IMR-90 (cell line): ENCODE measurements around the gene NHLRC2. TPM values are rescaled to one million over a fixed set of nuclear protein-coding genes. Genes with fewer than 3 reads are reported as not detected.

Experiments
- ATAC-seq: fragments of 200-7000 bp; cut with Tn5 transposase; 2 replicates; pipeline ENCODE4 v1.9.1; 2020; ENCODE audit warnings: low read depth, mild to moderate bottlenecking, moderate library complexity
- BruUV-seq: library from RNA; stranded (reverse); fragments of 400-500 nt; replicated peaks from 2 replicates; lab custom pipeline; 2021; lab: Mats Ljungman, UMichigan
- CTCF ChIA-PET: fragments of 300-600 bp; formaldehyde crosslinking; extraction: SDS; loops from one replicate; lab custom pipeline; 2021; ENCODE audit warnings: antibody characterized with exemption; lab: Yijun Ruan, JAX
- POLR2A ChIA-PET: fragments of 300-600 bp; sonication (Branson Sonifier 250); formaldehyde crosslinking; loops from one replicate; lab custom pipeline; 2022; ENCODE audit warnings: antibody characterized with exemption; ENCODE audit not compliant: unreplicated experiment; lab: Charles Lee
- DNase-seq: peaks from one replicate; pipeline ENCODE4 v3.0.0; 2013
- H2AFZ ChIP-seq: replicated peaks from 2 replicates; pipeline ENCODE3; 2013; ENCODE audit warnings: low read length, mild to moderate bottlenecking; ENCODE audit not compliant: poor library complexity
- H2AK5ac ChIP-seq: 2 replicates; pipeline ENCODE4 v1.6.1; 2013; ENCODE audit warnings: low read depth, low read length, inconsistent platforms
- H2AK9ac ChIP-seq: replicated peaks from 2 replicates; pipeline ENCODE3; 2013; ENCODE audit warnings: mild to moderate bottlenecking, low read depth, low read length, moderate library complexity; ENCODE audit not compliant: poor library complexity
- H2BK120ac ChIP-seq: 2 replicates; pipeline ENCODE4 v1.6.1; 2013; ENCODE audit warnings: low read depth, low read length, inconsistent platforms
- H2BK15ac ChIP-seq: 3 replicates; pipeline ENCODE4 v1.6.1; 2013; ENCODE audit warnings: low read depth, low read length, inconsistent platforms
- H2BK20ac ChIP-seq: 2 replicates; pipeline ENCODE4 v1.6.1; 2013; ENCODE audit warnings: low read depth, mild to moderate bottlenecking, inconsistent platforms, low read length, moderate library complexity
- H2BK5ac ChIP-seq: 2 replicates; pipeline ENCODE4 v1.6.1; 2013; ENCODE audit warnings: mild to moderate bottlenecking, low read depth, low read length, inconsistent platforms; ENCODE audit not compliant: poor library complexity, severe bottlenecking
- H3K14ac ChIP-seq: replicated peaks from 2 replicates; pipeline ENCODE4 v1.6.1; 2013; ENCODE audit warnings: low read depth, low read length, inconsistent platforms
- H3K18ac ChIP-seq: 2 replicates; pipeline ENCODE4 v1.6.1; 2013; ENCODE audit warnings: low read depth, low read length, control low read depth
- H3K23ac ChIP-seq: 2 replicates; pipeline ENCODE4 v1.6.1; 2013; ENCODE audit warnings: low read depth, low read length, inconsistent platforms
- H3K27ac ChIP-seq: 2 replicates; pipeline ENCODE4 v1.5.1; 2013; ENCODE audit warnings: mild to moderate bottlenecking, control low read depth, low read length; ENCODE audit not compliant: insufficient read depth
- H3K27me3 ChIP-seq: 2 replicates; pipeline ENCODE4 v1.6.1; 2013; ENCODE audit warnings: low read length; ENCODE audit not compliant: control insufficient read depth, insufficient read depth
- H3K36me3 ChIP-seq: 2 replicates; pipeline ENCODE4 v1.6.1; 2013; ENCODE audit warnings: low read length, mixed read lengths; ENCODE audit not compliant: control insufficient read depth, insufficient read depth
- H3K4ac ChIP-seq: 2 replicates; pipeline ENCODE4 v1.6.1; 2013; ENCODE audit warnings: low read depth, low read length, inconsistent platforms
- H3K4me1 ChIP-seq: 2 replicates; pipeline ENCODE4 v1.6.1; 2013; ENCODE audit warnings: low read length, mixed read lengths; ENCODE audit not compliant: control insufficient read depth, insufficient read depth
- H3K4me2 ChIP-seq: 2 replicates; pipeline ENCODE4 v1.6.1; 2013; ENCODE audit warnings: low read depth, mild to moderate bottlenecking, control low read depth, low read length, moderate library complexity
- H3K4me3 ChIP-seq: 2 replicates; pipeline ENCODE4 v1.5.1; 2013; ENCODE audit warnings: low read depth, mild to moderate bottlenecking, control low read depth, low read length, moderate library complexity; ENCODE audit not compliant: insufficient read depth
- H3K56ac ChIP-seq: 2 replicates; pipeline ENCODE4 v1.6.1; 2013; ENCODE audit warnings: low read length, inconsistent platforms; ENCODE audit not compliant: insufficient read depth; ENCODE audit errors: extremely low read depth
- H3K79me1 ChIP-seq, 2 experiments: 2 replicates each; pipeline ENCODE4 v1.6.1; 2013; ENCODE audit warnings: low read length in 2 of 2, inconsistent platforms in 1 of 2, low read depth in 1 of 2
- H3K9ac ChIP-seq: 2 replicates; pipeline ENCODE4 v1.6.1; 2013; ENCODE audit warnings: low read depth, low read length, control low read depth
- H3K9me1 ChIP-seq: 2 replicates; pipeline ENCODE4 v1.6.1; 2013; ENCODE audit warnings: low read length, inconsistent platforms; ENCODE audit not compliant: insufficient read depth
- H3K9me3 ChIP-seq: 2 replicates; pipeline ENCODE4 v1.6.1; 2013; ENCODE audit warnings: low read length; ENCODE audit not compliant: control insufficient read depth, insufficient read depth
- H4K20me1 ChIP-seq: 2 replicates; pipeline ENCODE4 v1.6.1; 2013; ENCODE audit warnings: low read length, inconsistent platforms; ENCODE audit not compliant: insufficient read depth
- H4K5ac ChIP-seq: 2 replicates; pipeline ENCODE4 v1.6.1; 2013; ENCODE audit warnings: mild to moderate bottlenecking, low read depth, low read length, control low read depth
- H4K8ac ChIP-seq, 2 experiments: 2 replicates each; pipeline ENCODE4 v1.6.1; 2013; ENCODE audit warnings: low read depth in 2 of 2, low read length in 2 of 2, control low read depth in 1 of 2, inconsistent platforms in 1 of 2
- H4K91ac ChIP-seq: 2 replicates; pipeline ENCODE4 v1.6.1; 2013; ENCODE audit warnings: low read depth, low read length, inconsistent platforms; ENCODE audit not compliant: insufficient read depth
- FOS ChIP-seq: fragments of 150-350 bp; IDR thresholded peaks from 2 replicates; pipeline ENCODE4 v1.6.1; 2016; ENCODE audit warnings: low read depth, low read length
- MAFK ChIP-seq: IDR thresholded peaks from 2 replicates; pipeline ENCODE4 v1.6.1; 2012; ENCODE audit warnings: low read depth, low read length, improper control_type of control experiment
- MAZ ChIP-seq: IDR thresholded peaks from 2 replicates; pipeline ENCODE4 v1.6.1; 2012; ENCODE audit warnings: low read depth, mild to moderate bottlenecking, low read length, improper control_type of control experiment, moderate library complexity, borderline replicate concordance
- NFE2L2 ChIP-seq: fragments of 150-350 bp; IDR thresholded peaks from 2 replicates; pipeline ENCODE4 v1.6.1; 2016; ENCODE audit warnings: low read depth, mild to moderate bottlenecking, low read length
- RCOR1 ChIP-seq: IDR thresholded peaks from 2 replicates; pipeline ENCODE4 v1.6.1; 2012; ENCODE audit warnings: mild to moderate bottlenecking, low read length, improper control_type of control experiment; ENCODE audit not compliant: insufficient replicate concordance
- dilution Hi-C: fragments of 300-500 bp; cut with HindIII; formaldehyde crosslinking; loops from one replicate; pipeline ENCODE4 v1.14.3; 2018; ENCODE audit warnings: low sequenced_read_pairs; ENCODE audit not compliant: unreplicated experiment
- in situ Hi-C: fragments of 300-500 bp; cut with MboI; formaldehyde crosslinking; loops from 3 replicates; pipeline ENCODE4 v1.14.3; 2019; ENCODE audit warnings: low sequenced_read_pairs, inconsistent platforms, mixed read lengths
- intact Hi-C: fragments of 100-400 bp; cut with micrococcal nuclease; formaldehyde crosslinking; loops from 2 replicates; pipeline ENCODE4 v1.10.0; 2022
- polyA plus RNA-seq, 3 experiments: library from polyadenylated mRNA; depleted of rRNA; stranded (reverse); fragments of >200 nt; gene quantifications; 2 replicates each; pipeline ENCODE4 v1.2.3, GENCODE V29; 2012; ENCODE audit warnings: low replicate concordance in 1 of 3
- total RNA-seq: library from RNA; depleted of rRNA; stranded (reverse); fragments of >200 nt; gene quantifications from 2 replicates; pipeline ENCODE4 v1.2.3, GENCODE V29; 2012

The NHLRC2 gene
- total and polyA plus RNA-seq, 2 of the 4 experiments (the other 2 are of a cell fraction) = 3.0 to 11.8 TPM

DNA sequence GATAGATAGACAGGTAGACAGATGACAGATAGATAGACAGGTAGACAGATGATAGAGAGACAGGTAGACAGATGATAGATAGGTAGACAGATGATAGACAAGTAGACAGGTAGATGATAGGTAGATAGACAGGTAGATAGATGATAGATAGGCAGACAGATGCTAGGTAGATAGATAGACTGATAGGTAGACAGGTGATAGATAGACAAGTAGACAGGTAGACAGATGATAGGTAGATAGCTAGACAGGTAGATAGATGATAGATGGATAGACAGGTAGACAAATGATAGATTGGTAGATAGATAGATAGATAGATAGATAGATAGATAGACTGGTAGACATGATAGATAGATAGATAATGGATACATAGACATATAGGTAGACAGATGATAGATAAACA, 95.8 kb downstream of the NHLRC2 start:
- Histone ChIP-seq H4K5ac (no peak overlapping the region), H2BK120ac (no peak overlapping the region), H3K56ac (no peak overlapping the region), H3K4me2 (no peak overlapping the region), H4K8ac (no peak overlapping the region), H3K4me3 (no peak overlapping the region), H3K23ac (no peak overlapping the region), H2AFZ (no peak overlapping the region), H2BK15ac (no peak overlapping the region), H2BK5ac (no peak overlapping the region), H2AK9ac (no peak overlapping the region), H2AK5ac (no peak overlapping the region), H3K9me3 (no peaks in the 10 kb centered on the region), H3K9me1 (peaks cover 5% of the 10 kb centered on the region), H3K27me3 (no peaks in the 10 kb centered on the region), H3K36me3 (no peaks in the 10 kb centered on the region), H4K91ac (no peak overlapping the region), H3K4me1 (peaks cover 2% of the 10 kb centered on the region), H3K18ac (no peak overlapping the region), H3K14ac (no peak overlapping the region), H3K4ac (no peak overlapping the region), H3K79me1 (no peaks in the 10 kb centered on the region), H4K20me1 (no peaks in the 10 kb centered on the region), H2BK20ac (no peak overlapping the region), H3K9ac (no peak overlapping the region), H3K27ac (no peak overlapping the region)
- TF ChIP-seq NFE2L2 = no peak
- no peak for TF ChIP-seq MAFK
- TF ChIP-seq FOS = no peak
- no peak for TF ChIP-seq MAZ
- TF ChIP-seq RCOR1 = no peak
- BruUV-seq = no TSS peak
- intact Hi-C loops (loop anchor here (10.0 kb wide), 1 partner anchor 245 kb away; no protein-coding TSS in a partner anchor), dilution Hi-C loops (no loop called here), in situ Hi-C loops (no loop called here)
- no peak for ATAC-seq
- no peak for DNase-seq
- ChIA-PET POLR2A (no interaction called here), CTCF (no interaction called here)
